HUES48 (cell line): ENCODE measurements around the gene BOD1.

Experiments
- H3K27ac ChIP-seq: one replicate; pipeline ENCODE4 v1.7.0; 2013; ENCODE audit warnings: low read depth, low read length, inconsistent platforms
- H3K27me3 ChIP-seq: 2 replicates; pipeline ENCODE4 v1.6.1; 2013; ENCODE audit warnings: mild to moderate bottlenecking, low read length; ENCODE audit not compliant: control insufficient read depth, insufficient read depth
- H3K36me3 ChIP-seq: 2 replicates; pipeline ENCODE4 v1.6.1; 2013; ENCODE audit warnings: low read length; ENCODE audit not compliant: control insufficient read depth, insufficient read depth
- H3K4me1 ChIP-seq: 2 replicates; pipeline ENCODE4 v1.6.1; 2013; ENCODE audit warnings: mild to moderate bottlenecking, low read length; ENCODE audit not compliant: control insufficient read depth, insufficient read depth
- H3K4me3 ChIP-seq: 2 replicates; pipeline ENCODE4 v1.5.1; 2013; ENCODE audit warnings: mild to moderate bottlenecking, low read depth, low read length
- H3K9ac ChIP-seq: 2 replicates; pipeline ENCODE4 v1.6.1; 2013; ENCODE audit warnings: mild to moderate bottlenecking, low read depth, low read length, moderate library complexity
- H3K9me3 ChIP-seq: 2 replicates; pipeline ENCODE4 v1.6.1; 2013; ENCODE audit warnings: low read length; ENCODE audit not compliant: control insufficient read depth, insufficient read depth

BOD1 gene

DNA sequence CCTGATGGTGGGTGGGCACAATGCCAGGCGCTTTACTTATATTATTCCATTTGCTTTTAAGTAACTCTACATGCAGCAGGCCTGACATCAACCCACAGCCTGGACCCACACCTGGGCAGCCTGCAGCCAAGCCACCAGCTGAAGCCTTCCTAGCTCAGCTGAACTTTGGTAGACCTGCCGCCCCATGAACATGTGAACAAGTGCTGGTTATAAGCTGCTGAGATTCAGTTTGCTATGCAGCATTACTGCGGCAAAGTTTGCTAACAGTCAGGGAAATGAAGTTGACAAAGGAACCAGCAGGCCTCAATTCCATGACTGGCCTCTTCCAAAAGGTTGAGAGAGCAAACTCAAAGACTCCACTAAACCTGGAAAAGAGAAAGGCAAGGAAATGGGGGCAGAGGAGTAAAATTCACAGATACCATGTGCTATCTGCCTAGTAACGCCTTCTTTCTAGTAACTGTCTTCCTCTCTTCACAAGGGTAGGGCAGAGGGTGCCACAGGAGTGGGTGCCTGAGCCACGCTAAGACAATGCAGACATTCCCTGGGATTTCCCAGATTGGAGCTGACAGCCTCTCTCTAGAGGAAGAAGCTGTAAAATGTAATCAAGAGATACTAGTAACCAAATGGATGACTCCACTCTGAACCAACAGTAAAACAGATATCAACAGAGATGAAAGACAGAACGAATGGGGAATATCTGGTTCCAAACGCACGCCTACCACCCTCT, 2.9 kb downstream of the BOD1 start:
- H3K4me1 ChIP-seq = peaks cover 24% of the 10 kb centered on the region
- no peak overlapping the region for H3K9ac ChIP-seq
- peak overlapping the region; percentile 99 for H3K4me3 ChIP-seq
- H3K9me3 ChIP-seq = no peaks in the 10 kb centered on the region
- peaks cover 58% of the 10 kb centered on the region for H3K36me3 ChIP-seq
- H3K27ac ChIP-seq = no peak overlapping the region
- no peaks in the 10 kb centered on the region for H3K27me3 ChIP-seq

DNA sequence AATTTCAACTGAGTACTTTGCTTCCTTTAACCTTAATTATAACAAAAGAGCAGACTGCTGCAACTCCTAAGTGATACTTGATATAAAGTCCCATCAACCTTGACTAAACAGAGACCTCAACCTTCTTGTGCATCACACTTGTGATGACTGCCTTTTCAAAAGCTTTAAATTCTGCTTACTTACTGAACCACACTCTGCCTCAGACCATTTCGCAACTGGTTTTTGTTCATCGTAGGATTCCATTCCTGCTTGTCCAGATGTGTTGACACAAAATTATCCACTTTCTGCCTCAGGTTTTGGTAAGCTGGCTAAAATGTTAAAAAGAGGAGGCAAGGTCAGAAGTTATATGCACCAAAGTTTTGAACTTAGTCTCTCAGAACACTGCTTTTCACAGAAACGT, 3.5 kb downstream of the BOD1 start:
- Histone ChIP-seq H3K9me3 (no peaks in the 10 kb centered on the region), H3K9ac (no peak overlapping the region), H3K4me3 (no peak overlapping the region), H3K27ac (no peak overlapping the region), H3K36me3 (peaks cover 64% of the 10 kb centered on the region), H3K4me1 (peaks cover 24% of the 10 kb centered on the region), H3K27me3 (no peaks in the 10 kb centered on the region)

DNA sequence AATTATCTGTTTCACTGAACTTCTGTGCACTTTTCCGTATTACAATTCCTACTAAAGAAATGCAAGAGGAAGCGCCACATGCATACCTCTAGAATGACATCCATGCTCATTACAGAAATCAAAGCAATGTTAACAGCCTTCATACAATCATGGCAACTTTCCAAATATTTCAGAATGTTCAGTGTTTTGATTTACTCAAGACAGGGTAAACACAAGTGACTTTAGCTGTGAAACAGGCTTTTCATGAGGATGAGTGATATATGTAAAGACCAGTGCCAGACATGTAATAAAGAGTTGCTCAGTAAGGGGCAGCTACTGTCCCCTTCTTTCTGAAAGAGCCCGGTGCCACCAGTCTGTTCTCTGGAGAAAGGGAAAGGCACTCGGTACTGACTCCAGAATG, 4.7 kb downstream of the BOD1 start:
- Histone ChIP-seq H3K9ac (no peak overlapping the region), H3K4me3 (no peak overlapping the region), H3K27ac (no peak overlapping the region), H3K27me3 (no peaks in the 10 kb centered on the region), H3K36me3 (peaks cover 77% of the 10 kb centered on the region), H3K4me1 (peaks cover 18% of the 10 kb centered on the region), H3K9me3 (no peaks in the 10 kb centered on the region)

DNA sequence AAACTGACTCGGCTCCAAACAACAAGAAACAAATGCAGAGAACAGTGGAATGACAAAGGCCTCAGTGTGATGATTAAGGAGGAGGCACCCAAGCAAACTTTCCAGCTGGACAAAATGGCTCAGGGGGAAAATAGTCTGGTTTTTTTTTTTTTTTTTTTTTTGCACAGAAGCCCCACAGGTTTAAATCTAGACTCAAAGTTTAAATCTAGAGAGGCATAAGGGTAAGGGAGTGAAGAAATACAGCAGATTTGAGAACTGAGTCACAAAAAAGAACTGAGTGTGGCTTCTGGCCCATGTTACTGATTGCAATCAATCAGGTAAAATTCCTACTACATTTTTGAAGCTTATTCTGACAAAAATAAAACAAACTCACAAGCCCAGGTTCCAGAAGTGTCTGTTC, 12.3 kb downstream of the BOD1 start:
- Histone ChIP-seq H3K4me1 (no peaks in the 10 kb centered on the region), H3K9me3 (no peaks in the 10 kb centered on the region), H3K9ac (no peak overlapping the region), H3K4me3 (no peak overlapping the region), H3K36me3 (peaks cover 70% of the 10 kb centered on the region), H3K27me3 (no peaks in the 10 kb centered on the region), H3K27ac (no peak overlapping the region)

DNA sequence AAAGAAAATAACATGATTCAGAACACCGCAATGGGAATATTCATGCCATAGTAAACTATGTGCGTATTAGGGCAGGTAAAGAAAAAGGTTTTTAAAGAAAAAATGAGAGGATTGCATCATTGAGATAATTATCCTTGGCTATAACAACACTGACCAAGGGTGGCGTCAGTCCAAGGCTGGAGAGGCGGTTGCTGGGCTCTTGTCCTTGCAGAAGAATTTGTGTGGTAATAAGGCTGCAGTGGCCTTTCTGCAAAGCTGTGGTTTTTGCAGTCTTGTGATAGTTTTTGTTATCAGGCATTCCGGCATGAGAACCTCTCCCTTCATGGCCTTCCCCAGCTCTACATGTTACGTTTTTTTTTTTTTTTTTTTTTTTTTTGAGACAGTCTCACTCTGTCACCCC, 14.0 kb downstream of the BOD1 start:
- no peak overlapping the region for H3K9ac ChIP-seq
- no peak overlapping the region for H3K27ac ChIP-seq
- H3K4me1 ChIP-seq = no peaks in the 10 kb centered on the region
- H3K27me3 ChIP-seq = no peaks in the 10 kb centered on the region
- H3K36me3 ChIP-seq = peaks cover 54% of the 10 kb centered on the region
- no peaks in the 10 kb centered on the region for H3K9me3 ChIP-seq
- no peak overlapping the region for H3K4me3 ChIP-seq

DNA sequence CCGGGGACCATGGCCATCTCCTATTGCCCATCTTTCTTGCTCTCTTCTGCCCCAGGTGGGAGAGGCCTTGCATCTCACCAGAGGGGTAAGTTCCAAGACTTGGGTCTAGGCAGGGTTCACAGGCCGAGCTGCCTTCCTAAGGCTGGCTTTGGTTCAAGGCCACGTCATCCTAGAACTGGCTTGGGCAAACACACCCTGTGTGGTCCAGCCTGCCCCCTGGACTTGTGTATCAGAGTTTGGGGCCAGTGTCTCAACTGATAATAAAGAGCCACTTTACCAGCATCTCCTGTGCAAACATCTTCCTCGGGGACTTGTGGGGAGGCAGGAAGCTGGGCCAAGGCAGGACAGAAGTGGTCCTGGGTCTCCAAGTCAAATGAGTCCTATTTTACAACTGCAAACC, 17.8 kb downstream of the BOD1 start:
- no peaks in the 10 kb centered on the region for H3K9me3 ChIP-seq
- peaks cover 17% of the 10 kb centered on the region for H3K36me3 ChIP-seq
- no peaks in the 10 kb centered on the region for H3K4me1 ChIP-seq
- H3K9ac ChIP-seq = no peak overlapping the region
- no peaks in the 10 kb centered on the region for H3K27me3 ChIP-seq
- no peak overlapping the region for H3K27ac ChIP-seq
- no peak overlapping the region for H3K4me3 ChIP-seq

DNA sequence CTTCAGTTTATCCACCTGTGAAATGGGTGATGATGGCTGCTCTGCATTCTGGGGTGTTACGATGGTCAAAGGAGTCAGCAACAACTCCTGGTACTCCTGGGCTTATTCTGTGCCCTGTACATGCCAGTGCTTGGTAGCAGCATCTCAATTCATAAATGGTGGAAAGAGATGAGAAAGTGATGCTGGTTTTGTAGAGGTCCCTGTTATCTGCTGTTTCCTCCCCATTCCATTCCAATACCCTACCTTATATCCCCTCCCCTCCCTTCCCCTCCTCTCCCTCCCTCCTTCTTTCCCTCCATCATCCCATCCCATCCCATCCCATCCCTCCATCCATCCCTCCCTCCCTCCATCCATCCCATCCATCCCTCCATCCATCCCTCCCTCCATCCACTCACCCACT, 19.1 kb downstream of the BOD1 start:
- H3K9ac ChIP-seq = no peak overlapping the region
- H3K27me3 ChIP-seq = no peaks in the 10 kb centered on the region
- H3K27ac ChIP-seq = no peak overlapping the region
- H3K4me3 ChIP-seq = no peak overlapping the region
- peaks cover 11% of the 10 kb centered on the region for H3K9me3 ChIP-seq
- no peaks in the 10 kb centered on the region for H3K4me1 ChIP-seq
- H3K36me3 ChIP-seq = peaks cover 11% of the 10 kb centered on the region

DNA sequence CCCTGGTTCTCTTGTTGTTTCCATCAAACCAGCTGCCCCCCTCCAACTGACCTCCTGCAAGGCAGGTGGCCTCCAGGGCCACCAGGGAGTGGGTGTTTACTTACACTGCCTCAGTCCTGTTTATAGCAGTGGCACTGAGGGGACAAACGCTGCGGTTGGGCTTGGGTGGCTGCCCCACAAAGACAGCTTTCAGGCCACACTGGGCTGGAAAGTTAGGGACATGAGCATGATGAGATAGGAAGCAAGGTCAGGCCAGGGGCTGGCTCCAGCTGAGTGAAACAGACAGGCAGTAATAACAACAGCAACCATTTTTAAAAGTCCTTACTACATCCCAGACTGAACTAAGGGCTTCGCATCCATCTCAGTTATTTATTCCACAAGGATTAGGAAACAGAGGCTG, 20.6 kb downstream of the BOD1 start:
- H3K36me3 ChIP-seq = peaks cover 8% of the 10 kb centered on the region; the same call in 1 of the 2 replicates
- H3K27me3 ChIP-seq = no peaks in the 10 kb centered on the region
- H3K4me1 ChIP-seq = no peaks in the 10 kb centered on the region
- H3K27ac ChIP-seq = no peak overlapping the region
- no peak overlapping the region for H3K9ac ChIP-seq
- H3K9me3 ChIP-seq = peaks cover 13% of the 10 kb centered on the region
- no peak overlapping the region for H3K4me3 ChIP-seq

DNA sequence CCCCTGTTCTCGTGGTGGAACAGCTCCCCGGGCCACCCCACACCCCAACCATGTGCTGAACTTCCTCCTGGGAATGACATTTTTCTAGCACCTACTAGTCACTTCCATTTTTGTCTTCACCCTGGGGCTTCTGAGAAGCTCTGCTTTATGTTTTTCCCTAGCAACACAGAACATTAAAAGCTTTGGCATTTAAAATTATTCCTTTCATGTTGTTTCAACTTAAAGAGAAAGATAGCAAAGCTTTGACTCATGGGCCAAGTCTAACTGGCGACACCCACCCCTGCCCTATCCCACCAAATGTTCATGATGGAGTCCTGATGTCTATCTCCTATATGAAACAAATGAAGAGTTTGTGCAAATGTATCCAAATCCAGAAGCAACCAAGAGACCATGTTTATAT, 22.4 kb downstream of the BOD1 start:
- Histone ChIP-seq H3K36me3 (no peaks in the 10 kb centered on the region), H3K9ac (no peak overlapping the region), H3K27me3 (no peaks in the 10 kb centered on the region), H3K27ac (no peak overlapping the region), H3K4me3 (no peak overlapping the region), H3K4me1 (no peaks in the 10 kb centered on the region), H3K9me3 (peaks cover 13% of the 10 kb centered on the region)

DNA sequence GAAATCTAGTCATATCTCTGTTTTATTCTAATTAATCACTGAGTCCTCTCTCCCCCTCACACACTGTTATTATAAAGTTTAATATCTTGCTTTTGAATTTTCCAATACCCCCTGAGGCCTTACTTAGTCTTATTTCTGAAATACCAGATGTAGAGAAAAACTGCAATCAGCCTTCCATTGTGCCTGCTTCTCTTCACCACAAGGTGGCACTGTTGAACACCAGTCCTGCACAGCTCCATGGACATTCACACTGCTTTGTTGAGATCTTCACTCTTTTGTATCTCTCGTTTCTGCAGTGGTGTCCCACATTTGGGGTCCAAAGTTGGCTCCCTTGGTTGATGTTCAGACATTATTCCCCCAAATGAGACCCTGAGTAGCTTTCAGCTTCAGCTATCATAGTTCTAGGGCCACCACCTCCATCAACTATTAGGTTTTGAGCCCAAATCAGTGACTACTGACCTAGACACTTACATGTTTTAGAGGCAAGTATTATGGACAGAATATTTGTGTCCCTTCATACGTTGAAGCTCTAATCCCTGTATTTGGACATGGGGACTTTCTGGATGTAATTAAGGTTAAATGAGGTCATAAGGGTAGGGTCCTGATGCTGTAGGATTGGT, 24.3 kb downstream of the BOD1 start:
- Histone ChIP-seq H3K4me3 (no peak overlapping the region), H3K36me3 (no peaks in the 10 kb centered on the region), H3K9ac (no peak overlapping the region), H3K9me3 (peaks cover 28% of the 10 kb centered on the region), H3K27ac (no peak overlapping the region), H3K4me1 (no peaks in the 10 kb centered on the region), H3K27me3 (no peaks in the 10 kb centered on the region)

DNA sequence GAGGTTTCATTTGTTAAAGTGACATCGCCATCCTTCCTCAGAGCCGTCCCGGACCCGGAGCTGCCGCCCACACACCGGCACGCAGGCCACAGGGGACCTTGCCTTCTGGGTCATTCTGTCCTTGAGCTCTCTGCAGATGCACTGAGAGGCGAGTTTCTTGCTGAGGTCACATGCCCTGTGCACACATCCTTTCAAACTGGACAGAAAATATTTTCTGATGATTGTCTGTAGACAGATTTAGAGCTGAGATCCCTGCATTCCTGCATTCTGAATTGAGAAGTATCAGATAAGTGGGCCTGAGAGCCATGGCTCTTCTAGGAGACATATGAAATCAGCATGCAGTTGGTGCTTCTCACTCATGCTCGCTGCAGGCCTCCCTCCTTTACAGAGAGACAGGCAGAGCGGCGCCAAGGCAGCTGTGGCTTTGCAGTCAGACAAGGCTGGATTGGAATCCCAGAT, 25.4 kb downstream of the BOD1 start:
- H3K9ac ChIP-seq = no peak overlapping the region
- H3K27me3 ChIP-seq = no peaks in the 10 kb centered on the region
- no peaks in the 10 kb centered on the region for H3K36me3 ChIP-seq
- no peak overlapping the region for H3K27ac ChIP-seq
- H3K9me3 ChIP-seq = peaks cover 34% of the 10 kb centered on the region
- H3K4me1 ChIP-seq = no peaks in the 10 kb centered on the region
- H3K4me3 ChIP-seq = no peak overlapping the region
